ENCODE data around the gene COL9A3.

The COL9A3 gene

GRCh38 chr20:62795023-62795761 is 21.7 kb upstream of the COL9A3 start:
- TF ChIP-seq, protein P1, sequence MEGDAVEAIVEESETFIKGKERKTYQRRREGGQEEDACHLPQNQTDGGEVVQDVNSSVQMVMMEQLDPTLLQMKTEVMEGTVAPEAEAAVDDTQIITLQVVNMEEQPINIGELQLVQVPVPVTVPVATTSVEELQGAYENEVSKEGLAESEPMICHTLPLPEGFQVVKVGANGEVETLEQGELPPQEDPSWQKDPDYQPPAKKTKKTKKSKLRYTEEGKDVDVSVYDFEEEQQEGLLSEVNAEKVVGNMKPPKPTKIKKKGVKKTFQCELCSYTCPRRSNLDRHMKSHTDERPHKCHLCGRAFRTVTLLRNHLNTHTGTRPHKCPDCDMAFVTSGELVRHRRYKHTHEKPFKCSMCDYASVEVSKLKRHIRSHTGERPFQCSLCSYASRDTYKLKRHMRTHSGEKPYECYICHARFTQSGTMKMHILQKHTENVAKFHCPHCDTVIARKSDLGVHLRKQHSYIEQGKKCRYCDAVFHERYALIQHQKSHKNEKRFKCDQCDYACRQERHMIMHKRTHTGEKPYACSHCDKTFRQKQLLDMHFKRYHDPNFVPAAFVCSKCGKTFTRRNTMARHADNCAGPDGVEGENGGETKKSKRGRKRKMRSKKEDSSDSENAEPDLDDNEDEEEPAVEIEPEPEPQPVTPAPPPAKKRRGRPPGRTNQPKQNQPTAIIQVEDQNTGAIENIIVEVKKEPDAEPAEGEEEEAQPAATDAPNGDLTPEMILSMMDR (IDR thresholded peaks at IDR 0.05), result no peak
- H3K9ac ChIP-seq, result no peak overlapping the region
- H3K27me3 ChIP-seq (ENCODE audit: control insufficient read depth, insufficient read depth, low read length), result no peaks in the 10 kb centered on the region
- peak overlapping the region; percentile 68 for H3K4me3 ChIP-seq (ENCODE audit: low read depth, low read length)
- H3K27ac ChIP-seq, result peak overlapping the region; percentile 80
- no peaks in the 10 kb centered on the region for H3K79me2 ChIP-seq
- peak overlapping the region; percentile 95 for H2AFZ ChIP-seq
- H3K4me2 ChIP-seq (ENCODE audit: low read length), result peak overlapping the region; percentile 80
- no peaks in the 10 kb centered on the region for H3K36me3 ChIP-seq (ENCODE audit: control insufficient read depth, insufficient read depth, low read length)
- no peaks in the 10 kb centered on the region for H3K9me3 ChIP-seq (ENCODE audit: control insufficient read depth, low read length)
- H3K4me1 ChIP-seq, result peaks cover 11% of the 10 kb centered on the region

DNA sequence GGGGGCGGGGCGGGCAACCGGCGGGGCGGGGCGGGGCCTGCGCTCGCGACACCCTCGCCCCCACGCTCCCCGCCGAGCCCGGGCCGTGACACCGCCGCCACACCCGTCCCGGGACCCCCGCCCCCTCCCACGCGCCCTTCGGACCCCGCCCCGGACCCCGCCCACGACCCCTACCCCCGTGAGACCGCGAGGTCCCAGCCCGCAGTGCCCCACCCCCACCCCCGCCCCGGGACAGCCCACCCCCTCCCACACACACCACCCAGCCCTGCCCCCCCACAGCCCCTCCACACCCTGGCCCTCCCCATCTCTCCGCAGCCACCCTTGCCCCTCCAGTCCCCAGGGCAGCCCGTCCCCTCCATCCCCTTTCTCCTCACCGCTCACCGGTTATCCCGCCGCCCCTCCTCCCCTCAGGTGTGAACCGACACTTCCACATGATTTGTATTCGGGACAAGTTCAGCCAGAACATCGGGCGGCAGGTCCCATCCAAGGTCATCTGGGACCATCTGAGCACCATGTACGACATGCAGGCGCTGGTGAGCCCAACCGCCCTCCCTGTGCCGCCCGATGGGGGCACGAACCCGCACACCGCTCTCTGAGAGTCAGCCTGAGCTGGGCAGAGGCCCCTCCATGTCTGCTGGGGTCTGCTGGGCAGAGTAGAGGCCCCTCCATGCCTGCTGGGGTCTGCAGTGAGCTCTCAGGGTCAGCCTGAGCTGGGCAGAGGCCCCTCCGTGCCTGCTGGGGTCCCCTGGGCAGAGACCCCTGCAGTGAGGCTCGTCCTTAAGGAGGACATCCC is 20.0 kb upstream of the COL9A3 start:
- Histone ChIP-seq H2AFZ (peak overlapping the region; percentile 63), H3K27ac (peak overlapping the region; percentile 59), H3K9ac (no peak overlapping the region), H3K79me2 (no peaks in the 10 kb centered on the region), H3K27me3 (ENCODE audit: control insufficient read depth, insufficient read depth, low read length) (no peaks in the 10 kb centered on the region), H3K36me3 (ENCODE audit: control insufficient read depth, insufficient read depth, low read length) (no peaks in the 10 kb centered on the region), H3K9me3 (ENCODE audit: control insufficient read depth, low read length) (no peaks in the 10 kb centered on the region), H3K4me1 (peaks cover 11% of the 10 kb centered on the region), H3K4me2 (ENCODE audit: low read length) (peak overlapping the region; percentile 80), H3K4me3 (ENCODE audit: low read depth, low read length) (peak overlapping the region; percentile 62)
- TF ChIP-seq, protein P1 (IDR thresholded peaks at IDR 0.05), result no peak

DNA sequence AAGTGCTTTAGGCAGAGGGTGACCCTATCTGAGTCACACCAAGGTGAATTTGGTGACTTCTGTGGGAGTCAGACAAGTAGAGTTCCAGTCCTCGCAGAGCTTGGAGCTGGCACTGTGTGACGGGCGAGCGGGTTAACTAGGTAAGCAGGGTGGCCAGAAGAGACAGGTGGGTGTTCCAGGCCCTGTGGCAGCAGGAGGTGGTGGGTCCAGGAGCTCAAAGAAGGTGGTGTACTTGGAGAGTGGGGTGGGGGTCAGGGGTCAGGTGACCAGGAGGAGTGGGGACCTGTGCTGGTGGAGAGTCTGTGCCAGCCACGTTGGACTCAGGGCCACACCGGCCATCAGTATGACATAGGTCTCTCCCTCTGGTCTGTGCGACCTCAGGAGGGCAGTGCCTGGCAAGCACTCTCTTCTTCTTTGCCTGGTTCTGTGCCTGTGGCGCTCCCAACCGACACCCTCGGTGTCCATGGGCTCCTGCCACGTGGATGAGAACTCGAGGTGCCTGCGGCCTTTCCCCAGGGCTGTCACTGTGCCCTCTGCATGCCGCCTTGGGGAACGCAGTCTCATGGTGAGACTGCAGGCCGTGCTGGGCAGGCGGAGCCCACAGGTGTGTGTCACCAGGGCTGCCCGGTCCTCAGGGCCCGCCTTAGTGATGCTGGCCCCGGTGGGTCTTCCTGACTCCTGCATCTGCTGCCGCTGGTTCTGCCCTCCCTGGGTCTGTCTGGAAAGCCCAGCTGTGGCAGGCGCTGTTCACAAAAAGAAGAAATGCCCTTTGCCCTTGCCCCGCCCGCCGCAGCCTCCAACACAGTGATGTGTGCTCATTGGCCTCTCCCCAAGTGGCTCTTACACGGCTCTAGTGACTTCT is 18.9 kb upstream of the COL9A3 start:
- H2AFZ ChIP-seq, result no peak overlapping the region
- H3K9me3 ChIP-seq (ENCODE audit: control insufficient read depth, low read length), result no peaks in the 10 kb centered on the region
- peaks cover 11% of the 10 kb centered on the region for H3K4me1 ChIP-seq
- H3K4me3 ChIP-seq (ENCODE audit: low read depth, low read length), result no peak overlapping the region
- H3K4me2 ChIP-seq (ENCODE audit: low read length), result no peak overlapping the region
- H3K36me3 ChIP-seq (ENCODE audit: control insufficient read depth, insufficient read depth, low read length), result no peaks in the 10 kb centered on the region
- no peaks in the 10 kb centered on the region for H3K79me2 ChIP-seq
- TF ChIP-seq, protein P1 (IDR thresholded peaks at IDR 0.05), result no peak
- H3K9ac ChIP-seq, result no peak overlapping the region
- no peaks in the 10 kb centered on the region for H3K27me3 ChIP-seq (ENCODE audit: control insufficient read depth, insufficient read depth, low read length)
- H3K27ac ChIP-seq, result peak overlapping the region; percentile 59

DNA sequence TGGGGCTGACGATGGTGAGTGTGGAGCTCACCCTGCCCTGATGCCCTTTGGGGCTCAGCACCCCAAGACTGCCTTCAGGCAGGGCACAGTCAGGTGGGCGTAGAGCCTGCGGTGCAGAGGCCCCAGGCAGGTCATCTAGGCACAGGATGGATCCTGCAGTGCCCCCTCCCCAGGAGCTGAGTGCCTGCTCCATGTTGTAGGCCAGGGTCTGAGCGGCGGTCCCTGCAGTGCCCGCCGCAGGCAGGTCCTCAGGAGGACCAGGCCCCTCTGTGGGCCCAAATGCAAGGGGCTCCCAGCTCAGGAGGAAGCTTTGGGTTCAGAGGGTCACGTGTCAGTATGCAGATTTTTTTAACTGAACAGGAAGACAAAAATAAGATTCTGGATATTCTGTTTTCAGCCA is 17.8 kb upstream of the COL9A3 start:
- Histone ChIP-seq H2AFZ (no peak overlapping the region), H3K27me3 (ENCODE audit: control insufficient read depth, insufficient read depth, low read length) (no peaks in the 10 kb centered on the region), H3K4me1 (peaks cover 7% of the 10 kb centered on the region), H3K4me3 (ENCODE audit: low read depth, low read length) (no peak overlapping the region), H3K9me3 (ENCODE audit: control insufficient read depth, low read length) (no peaks in the 10 kb centered on the region), H3K36me3 (ENCODE audit: control insufficient read depth, insufficient read depth, low read length) (no peaks in the 10 kb centered on the region), H3K27ac (no peak overlapping the region), H3K4me2 (ENCODE audit: low read length) (no peak overlapping the region), H3K79me2 (no peaks in the 10 kb centered on the region), H3K9ac (no peak overlapping the region)
- TF ChIP-seq, protein P1 (IDR thresholded peaks at IDR 0.05), result no peak

Data from parathyroid adenoma (tissue), 2 donors.